ENCODE results near the gene WNT11.

Gene WNT11

DNA sequence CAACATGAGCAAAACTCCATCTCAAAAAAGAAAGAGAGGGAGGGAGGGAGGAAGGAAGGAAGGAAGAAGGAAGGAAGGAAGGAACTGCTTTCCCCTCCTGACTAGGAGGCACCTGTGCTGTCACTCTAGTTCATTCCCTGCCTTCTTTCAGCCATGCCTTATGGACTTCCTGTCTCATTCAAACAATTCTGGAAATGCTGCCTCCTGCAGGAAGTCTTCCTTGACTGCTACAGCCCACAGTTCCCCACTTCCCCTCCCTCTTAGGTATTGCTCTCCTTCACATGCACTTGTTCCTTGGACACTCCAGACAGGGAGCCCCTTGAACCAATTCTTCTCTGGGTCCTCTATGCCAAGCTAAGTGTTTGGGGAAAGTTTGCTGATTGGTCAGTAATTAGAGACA lies 31.6 kb upstream of the WNT11 start:
- no peak for DNase-seq (ENCODE audit: low spot score)

DNA sequence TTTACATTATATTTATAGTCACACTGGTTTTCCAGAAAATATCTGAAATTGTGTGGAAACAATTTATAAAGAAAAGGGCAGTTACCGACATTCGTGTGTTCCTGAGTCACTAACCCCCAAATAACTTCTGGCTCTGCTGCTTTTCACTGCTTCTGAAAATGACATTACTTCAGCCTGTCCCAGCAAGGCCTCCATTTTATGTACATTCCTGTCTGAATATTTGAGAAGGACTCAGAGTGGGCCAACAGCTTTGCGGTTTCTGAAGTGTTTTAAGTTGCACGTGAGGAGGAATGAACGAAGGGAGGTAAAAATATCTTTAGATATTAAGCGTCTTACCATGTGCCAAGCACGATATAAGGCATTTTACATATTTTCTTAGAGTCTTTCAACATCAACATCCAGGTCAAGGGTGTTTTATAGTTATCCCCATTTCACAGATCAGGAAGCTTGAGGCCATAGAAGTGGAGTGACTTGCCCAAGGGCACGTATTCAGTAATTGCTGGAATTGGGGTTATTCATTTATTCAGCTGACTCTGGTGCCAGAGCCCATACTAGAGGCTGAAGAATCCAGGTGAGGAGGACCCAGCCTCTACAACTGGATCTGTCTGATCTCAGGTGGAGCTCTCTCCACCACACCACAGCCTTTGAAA lies 30.8 kb upstream of the WNT11 start:
- DNase-seq (ENCODE audit: low spot score) = no peak

- DNase-seq (ENCODE audit: low spot score) = peak; percentile 9
Observed at GRCh38 chr11:76236092-76236999, 30.0 kb upstream of the WNT11 start.

GRCh38 chr11:76235233-76236091 lies 29.2 kb upstream of the WNT11 start:
- peak; percentile 93 for DNase-seq (ENCODE audit: low spot score)

GRCh38 chr11:76234416-76235232 lies 28.3 kb upstream of the WNT11 start:
- DNase-seq (ENCODE audit: low spot score) = peak; percentile 4

DNA sequence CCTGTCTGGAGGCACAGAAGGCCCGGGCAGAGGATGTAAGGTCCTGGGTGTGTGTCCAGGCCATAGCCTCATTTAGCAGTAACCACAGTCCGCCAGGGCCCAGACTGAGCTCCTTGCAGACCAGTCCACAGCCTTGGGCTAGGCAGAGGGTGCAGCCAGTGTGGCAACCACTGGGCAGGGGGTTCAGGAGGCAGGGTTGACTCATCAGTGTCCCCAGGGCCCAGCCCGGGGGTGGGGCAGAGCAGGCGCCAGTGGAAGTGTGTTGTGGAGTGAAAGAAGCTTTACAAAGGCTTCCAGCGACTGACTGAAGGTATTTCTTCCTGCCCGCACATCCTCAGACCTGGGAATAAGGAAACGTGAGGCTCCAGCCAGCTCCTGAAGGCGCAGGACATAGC lies 27.7 kb upstream of the WNT11 start:
- no peak for DNase-seq (ENCODE audit: low spot score)

DNA sequence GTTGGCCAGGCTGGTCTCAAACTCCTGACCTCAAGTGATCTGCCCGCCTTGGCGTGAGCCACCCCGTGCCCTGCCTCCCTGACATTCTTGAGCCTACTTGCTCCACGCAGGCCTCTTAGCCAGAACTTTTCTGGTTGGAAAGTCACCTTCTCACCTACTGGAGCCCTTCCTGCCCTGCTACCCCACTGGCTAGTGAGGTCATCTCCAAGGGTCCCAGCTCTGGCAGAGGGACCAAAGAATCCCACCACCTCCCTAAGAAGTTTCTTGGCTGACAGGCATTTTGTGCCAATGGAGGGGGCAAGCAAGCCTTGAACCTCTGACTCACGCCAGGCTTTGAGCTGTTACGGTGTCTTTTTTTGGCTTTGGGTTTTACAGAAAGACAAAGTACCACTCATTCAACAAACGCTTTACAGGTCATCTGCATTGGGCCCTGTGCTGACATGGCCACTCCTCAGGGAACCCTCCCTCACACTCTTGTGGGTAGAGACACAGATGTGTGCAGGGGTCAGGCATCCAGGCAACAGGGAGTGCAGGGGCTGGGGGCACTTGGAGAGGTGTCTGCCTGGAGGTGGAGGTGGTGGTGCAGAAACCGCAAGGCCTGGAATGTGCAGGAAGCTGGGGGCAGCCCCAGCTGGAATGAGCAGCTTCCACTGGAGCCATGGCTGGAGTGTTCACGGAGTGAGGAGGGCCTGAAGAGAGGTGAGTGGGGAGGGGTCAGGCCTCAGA lies 27.1 kb upstream of the WNT11 start:
- no peak for DNase-seq (ENCODE audit: low spot score)

GRCh38 chr11:76232026-76232665 lies 25.8 kb upstream of the WNT11 start:
- peak; percentile 50 for DNase-seq (ENCODE audit: low spot score)

DNA sequence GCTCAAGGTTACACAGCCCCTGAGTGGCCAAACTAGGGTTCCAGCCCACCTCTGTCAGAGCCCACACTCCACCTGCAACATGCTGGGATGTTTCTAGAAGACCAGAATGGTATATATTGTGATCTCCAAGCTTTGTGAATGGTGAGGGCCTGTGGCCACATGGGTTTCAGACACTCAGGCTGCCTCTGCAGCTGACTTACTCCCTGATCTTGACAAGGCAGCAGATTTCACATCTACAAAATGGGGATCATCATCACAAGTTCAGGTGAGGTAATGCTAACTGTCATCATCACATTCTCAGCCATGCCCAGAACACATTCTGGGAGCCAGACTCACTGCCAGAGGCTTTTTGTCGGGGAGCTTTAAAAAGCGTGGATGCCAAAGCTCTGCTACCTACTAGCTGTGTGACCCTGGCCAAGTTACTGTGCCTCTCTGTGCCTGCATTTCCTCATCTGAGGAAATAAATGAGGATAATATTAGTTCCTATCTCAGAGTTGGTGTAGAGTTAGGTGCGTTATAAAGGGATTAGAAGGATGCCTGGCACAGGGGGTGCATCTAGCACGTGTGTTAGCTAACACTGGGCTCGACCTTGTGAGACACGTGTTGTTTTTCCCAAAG lies 24.9 kb upstream of the WNT11 start:
- DNase-seq (ENCODE audit: low spot score) = no peak

- DNase-seq (ENCODE audit: low spot score) = no peak
Observed at GRCh38 chr11:76230392-76230791, 24.1 kb upstream of the WNT11 start.

DNA sequence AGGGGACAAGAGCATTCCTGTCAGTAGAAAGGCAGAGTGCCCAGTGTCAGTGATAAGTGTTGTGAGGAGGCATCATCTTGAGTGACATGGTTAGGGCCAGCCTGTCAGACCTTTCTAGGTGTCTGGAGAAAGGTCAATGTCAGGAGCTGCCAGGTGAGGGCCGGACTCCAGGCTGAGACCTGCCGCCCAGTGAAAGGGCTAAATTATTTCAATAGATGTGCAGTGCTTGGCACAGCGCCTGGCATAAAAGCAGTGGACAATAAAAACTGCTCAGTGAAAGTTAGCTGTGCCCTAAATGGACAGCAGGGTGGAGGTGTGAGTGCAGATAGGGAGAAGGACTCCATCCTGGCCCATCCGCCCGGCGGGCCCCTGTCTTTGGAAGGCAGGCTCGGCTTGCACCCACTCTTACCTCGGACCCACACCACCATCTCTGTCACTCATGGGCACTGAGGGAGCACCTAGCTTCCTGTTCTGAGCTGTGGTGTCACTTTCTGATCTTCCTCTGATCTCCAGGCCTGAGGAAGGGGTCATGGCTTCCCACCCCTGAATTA lies 23.5 kb upstream of the WNT11 start:
- DNase-seq (ENCODE audit: low spot score) = no peak

DNA sequence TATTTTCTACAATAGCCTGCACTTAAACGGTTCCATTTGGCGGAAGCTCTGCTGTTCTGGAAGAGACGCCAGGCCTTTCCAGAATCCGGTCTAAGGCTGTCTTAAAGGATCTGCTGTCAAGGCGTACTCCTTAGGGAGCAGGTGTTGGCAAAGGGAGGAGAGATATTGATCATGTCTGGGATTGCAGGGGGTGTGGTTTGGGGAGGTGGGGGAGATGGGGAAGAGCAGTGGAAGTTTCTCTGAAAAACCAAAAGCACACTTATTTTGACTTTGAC lies 22.5 kb upstream of the WNT11 start:
- DNase-seq (ENCODE audit: low spot score) = no peak

DNA sequence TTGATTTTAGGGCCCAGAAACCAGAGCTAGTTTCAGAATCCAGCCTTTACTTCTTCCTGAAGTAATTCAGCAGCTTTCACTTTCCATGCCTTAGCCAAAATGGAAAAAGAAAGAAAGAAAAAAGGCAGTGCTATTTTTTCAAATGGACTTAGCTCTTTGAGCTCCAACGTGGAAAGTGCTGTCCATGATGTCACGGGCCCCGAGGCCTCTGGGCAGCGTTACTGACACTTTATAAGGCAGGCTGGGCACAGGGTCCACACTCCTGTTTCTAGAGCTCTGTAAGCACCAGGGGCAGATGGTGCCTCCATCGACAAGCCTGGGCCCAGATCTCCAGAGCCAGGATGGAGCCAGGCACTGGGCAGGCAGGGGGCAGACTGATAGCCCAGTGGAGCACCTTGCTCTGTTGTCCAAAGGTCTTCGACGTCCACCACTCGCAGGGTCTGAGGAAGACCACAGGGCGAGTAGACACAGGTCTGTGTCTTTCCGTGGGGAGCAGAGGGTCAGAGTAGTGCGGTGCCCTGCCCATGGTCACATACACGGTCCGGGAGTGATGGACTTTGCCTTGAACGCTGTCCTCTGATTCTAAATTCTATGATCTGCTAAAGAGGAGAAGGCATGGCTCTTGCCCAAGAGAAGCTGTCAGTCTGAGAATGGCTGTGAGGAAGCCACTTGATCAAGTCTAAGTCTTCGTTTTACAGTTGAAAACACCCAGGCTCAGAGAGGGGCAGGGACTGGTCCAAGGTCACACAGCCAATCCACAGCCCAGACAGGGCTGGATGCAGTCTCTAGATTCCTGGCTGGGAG lies 22.0 kb upstream of the WNT11 start:
- no peak for DNase-seq (ENCODE audit: low spot score)

DNA sequence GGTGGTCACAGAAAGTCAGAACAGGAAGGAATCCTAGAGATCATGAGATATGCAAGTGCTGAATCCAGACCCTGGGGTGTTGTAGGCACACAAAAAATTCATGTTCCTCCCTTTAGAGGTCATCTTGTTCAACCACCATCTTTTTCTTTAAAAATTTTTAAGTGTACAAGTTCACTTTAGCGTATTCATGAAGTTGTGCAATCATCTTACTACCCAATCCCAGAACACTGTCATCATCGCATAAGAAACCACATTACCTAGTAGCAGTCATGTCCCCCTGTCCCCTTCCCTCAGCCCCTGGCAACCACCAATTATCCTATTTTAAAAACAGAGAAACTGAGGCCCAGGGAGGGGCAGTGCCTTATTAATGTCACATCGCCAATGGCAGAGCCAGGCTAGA lies 20.3 kb upstream of the WNT11 start:
- DNase-seq (ENCODE audit: low spot score) = no peak

- no peak for DNase-seq (ENCODE audit: low spot score)
Observed at GRCh38 chr11:76225122-76225611, 18.9 kb upstream of the WNT11 start.

GRCh38 chr11:76224461-76225121 lies 18.3 kb upstream of the WNT11 start:
- DNase-seq (ENCODE audit: low spot score) = no peak

GRCh38 chr11:76221365-76221764 lies 15.1 kb upstream of the WNT11 start:
- no peak for DNase-seq (ENCODE audit: low spot score)

- DNase-seq (ENCODE audit: low spot score) = no peak
Observed at GRCh38 chr11:76219243-76219642, 12.9 kb upstream of the WNT11 start.
